ENCODE measurements around the gene MAGI2. TPM values are rescaled to one million over a fixed set of nuclear protein-coding genes. Genes with fewer than 3 reads are reported as not detected.

Gene MAGI2
- total RNA-seq, 1 donor from 2014 or later = 13.3 TPM

DNA sequence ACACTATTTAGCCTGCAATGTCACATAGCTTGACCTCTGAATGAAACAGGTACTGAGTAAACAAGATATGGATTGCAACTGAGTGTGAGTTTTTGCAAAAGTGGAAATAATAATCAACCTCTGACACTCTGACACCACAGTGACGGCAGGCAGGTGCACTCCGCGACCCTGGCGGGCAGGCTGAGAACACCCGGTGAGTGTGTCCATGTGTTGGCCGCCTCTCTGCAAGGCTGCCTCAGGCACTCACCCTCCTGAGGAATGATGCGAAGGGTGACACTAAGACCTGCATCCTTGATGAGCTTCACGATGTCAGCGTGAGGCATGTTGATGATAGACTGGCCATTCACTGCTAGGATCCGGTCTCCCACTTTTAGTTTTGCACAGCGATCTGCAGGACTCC is 1318.7 kb downstream of the MAGI2 start:
- TF ChIP-seq, protein P1, sequence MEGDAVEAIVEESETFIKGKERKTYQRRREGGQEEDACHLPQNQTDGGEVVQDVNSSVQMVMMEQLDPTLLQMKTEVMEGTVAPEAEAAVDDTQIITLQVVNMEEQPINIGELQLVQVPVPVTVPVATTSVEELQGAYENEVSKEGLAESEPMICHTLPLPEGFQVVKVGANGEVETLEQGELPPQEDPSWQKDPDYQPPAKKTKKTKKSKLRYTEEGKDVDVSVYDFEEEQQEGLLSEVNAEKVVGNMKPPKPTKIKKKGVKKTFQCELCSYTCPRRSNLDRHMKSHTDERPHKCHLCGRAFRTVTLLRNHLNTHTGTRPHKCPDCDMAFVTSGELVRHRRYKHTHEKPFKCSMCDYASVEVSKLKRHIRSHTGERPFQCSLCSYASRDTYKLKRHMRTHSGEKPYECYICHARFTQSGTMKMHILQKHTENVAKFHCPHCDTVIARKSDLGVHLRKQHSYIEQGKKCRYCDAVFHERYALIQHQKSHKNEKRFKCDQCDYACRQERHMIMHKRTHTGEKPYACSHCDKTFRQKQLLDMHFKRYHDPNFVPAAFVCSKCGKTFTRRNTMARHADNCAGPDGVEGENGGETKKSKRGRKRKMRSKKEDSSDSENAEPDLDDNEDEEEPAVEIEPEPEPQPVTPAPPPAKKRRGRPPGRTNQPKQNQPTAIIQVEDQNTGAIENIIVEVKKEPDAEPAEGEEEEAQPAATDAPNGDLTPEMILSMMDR (conservative IDR thresholded peaks at IDR 0.05) = no peak
- Mint-ChIP-seq H3K4me1 (ENCODE audit: unreplicated experiment) (peaks cover 9% of the 10 kb centered on the region), H3K36me3 (peaks cover 3% of the 10 kb centered on the region), H3K4me3 (no peak overlapping the region), H3K27me3 (peaks cover 31% of the 10 kb centered on the region), H3K27ac (no peak overlapping the region), H3K9me3 (no peaks in the 10 kb centered on the region)
- DNase-seq (ENCODE audit: extremely low spot score, unreplicated experiment) = no peak

DNA sequence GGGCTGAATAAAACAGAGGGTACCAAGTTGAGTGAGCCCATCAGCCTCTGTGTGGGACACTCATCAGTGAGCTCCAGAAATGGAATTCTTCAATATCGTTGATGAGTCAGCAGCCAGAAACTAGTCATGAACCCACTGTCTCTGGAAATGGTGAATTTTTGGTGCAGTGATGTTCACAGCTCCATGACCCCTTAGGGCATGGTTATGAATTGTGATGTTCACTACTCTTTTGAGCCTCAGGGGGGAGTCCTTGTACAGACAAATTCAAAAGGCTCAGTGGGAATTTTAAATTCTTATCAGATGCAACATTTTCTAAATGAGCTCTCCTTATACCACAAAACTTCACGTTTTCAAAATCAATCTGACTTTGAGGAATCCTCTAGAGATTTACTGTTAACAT is 1319.2 kb downstream of the MAGI2 start:
- Mint-ChIP-seq H3K36me3 (peaks cover 3% of the 10 kb centered on the region), H3K4me3 (no peak overlapping the region), H3K27ac (no peak overlapping the region), H3K4me1 (ENCODE audit: unreplicated experiment) (peaks cover 4% of the 10 kb centered on the region), H3K27me3 (peaks cover 28% of the 10 kb centered on the region), H3K9me3 (no peaks in the 10 kb centered on the region)
- TF ChIP-seq, protein P1 (conservative IDR thresholded peaks at IDR 0.05) = peak; percentile 76
- DNase-seq (ENCODE audit: extremely low spot score, unreplicated experiment) = no peak

DNA sequence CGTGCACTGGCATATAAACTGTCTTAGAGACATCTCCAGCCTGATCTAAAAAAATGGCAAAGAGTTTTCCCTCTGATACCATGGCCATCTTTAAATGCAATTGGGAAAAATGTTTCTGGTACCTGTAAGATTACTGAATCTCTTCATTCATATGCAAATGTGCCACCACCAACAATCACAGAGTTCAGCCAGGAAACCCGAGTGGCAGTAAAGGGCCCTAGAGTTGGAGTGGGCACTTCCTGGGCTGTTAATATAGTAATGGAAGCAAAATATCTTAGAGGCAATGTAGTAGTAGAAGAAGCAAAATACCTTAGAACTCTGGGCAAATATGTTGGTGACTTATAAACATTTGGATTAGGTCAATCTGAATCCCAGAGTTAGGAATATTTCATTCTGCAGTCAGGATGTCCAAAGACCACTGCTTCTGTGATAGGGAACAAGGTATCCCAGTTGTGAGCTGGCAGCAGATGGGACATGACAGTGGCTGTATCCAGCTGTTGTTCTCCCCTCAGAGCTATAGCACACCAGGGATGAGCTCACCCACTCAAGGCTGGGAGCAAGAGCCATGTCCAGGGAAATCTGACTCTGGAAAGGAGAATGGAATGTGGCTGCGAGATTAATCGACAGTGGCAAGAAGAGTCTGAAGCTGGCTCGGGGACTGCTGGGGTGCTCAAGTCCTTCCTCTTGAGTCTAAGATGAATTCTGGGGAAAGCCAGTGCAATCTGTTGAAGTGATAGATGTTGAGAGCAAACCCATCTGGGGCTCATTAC is 1322.8 kb downstream of the MAGI2 start:
- no peak for DNase-seq (ENCODE audit: extremely low spot score, unreplicated experiment)

DNA sequence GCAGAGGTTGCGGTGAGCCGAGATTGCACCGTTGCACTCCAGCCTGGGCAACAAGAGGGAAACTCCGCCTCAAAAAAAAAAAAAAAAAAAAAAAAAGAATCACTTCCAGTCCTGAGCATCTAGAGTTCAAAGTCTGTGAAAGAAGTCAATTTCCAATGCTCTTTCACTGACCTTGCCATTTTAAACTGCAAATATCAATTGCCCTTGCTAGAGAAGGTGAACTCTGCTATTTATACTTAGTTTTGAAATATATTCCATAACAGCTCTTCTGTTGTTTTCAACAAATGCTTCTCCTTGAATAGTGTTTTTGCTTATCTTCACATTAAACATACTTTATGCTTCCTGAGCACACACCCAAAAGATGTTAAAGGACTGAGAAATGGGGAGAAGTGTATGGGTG is 1323.6 kb downstream of the MAGI2 start:
- Mint-ChIP-seq H3K4me3 (no peak overlapping the region), H3K27me3 (peaks cover 20% of the 10 kb centered on the region), H3K9me3 (no peaks in the 10 kb centered on the region), H3K36me3 (peaks cover 7% of the 10 kb centered on the region), H3K27ac (no peak overlapping the region), H3K4me1 (ENCODE audit: unreplicated experiment) (no peaks in the 10 kb centered on the region)
- TF ChIP-seq, protein P1 (conservative IDR thresholded peaks at IDR 0.05) = no peak
- DNase-seq (ENCODE audit: extremely low spot score, unreplicated experiment) = no peak

More for the DNA sequence above, 1322.8 kb downstream of the MAGI2 start:
- Mint-ChIP-seq H3K4me3 (no peak overlapping the region), H3K27me3 (peaks cover 26% of the 10 kb centered on the region), H3K36me3 (peaks cover 3% of the 10 kb centered on the region), H3K9me3 (no peaks in the 10 kb centered on the region), H3K4me1 (ENCODE audit: unreplicated experiment) (no peaks in the 10 kb centered on the region), H3K27ac (no peak overlapping the region)
- TF ChIP-seq, protein P1 (conservative IDR thresholded peaks at IDR 0.05) = no peak

DNA sequence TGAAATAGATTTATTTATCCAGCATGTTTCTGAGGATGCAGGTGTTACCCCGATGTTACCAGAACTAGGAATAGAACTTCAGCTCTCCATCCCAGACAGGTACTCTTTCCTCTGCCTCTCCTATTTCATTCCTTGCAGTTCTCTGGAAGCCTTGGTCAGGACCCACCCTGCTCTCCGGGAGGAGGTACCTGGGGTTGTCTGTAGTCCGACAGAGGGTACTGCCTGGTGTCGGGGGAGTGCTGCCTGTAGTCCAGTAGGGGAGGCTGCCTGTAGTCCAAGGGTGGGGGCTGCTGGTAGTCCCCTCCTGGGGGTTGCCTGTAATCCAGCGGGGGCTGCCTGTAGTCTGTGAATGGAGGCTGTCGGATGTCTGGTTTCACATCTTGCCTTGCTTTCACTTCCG is 1326.5 kb downstream of the MAGI2 start:
- Mint-ChIP-seq H3K27ac (no peak overlapping the region), H3K9me3 (no peaks in the 10 kb centered on the region), H3K4me1 (ENCODE audit: unreplicated experiment) (no peaks in the 10 kb centered on the region), H3K27me3 (peaks cover 14% of the 10 kb centered on the region), H3K4me3 (no peak overlapping the region), H3K36me3 (peaks cover 4% of the 10 kb centered on the region)
- TF ChIP-seq, protein P1 (conservative IDR thresholded peaks at IDR 0.05) = no peak
- no peak for DNase-seq (ENCODE audit: extremely low spot score, unreplicated experiment)
